Measurements from ENCODE around the gene MRGPRD. TPM values are rescaled to one million over a fixed set of nuclear protein-coding genes. Genes with fewer than 3 reads are reported as not detected.

Gene MRGPRD
- total and polyA plus RNA-seq, 4 experiments from 2014 or later, result 0.48 TPM; not detected in 3

DNA sequence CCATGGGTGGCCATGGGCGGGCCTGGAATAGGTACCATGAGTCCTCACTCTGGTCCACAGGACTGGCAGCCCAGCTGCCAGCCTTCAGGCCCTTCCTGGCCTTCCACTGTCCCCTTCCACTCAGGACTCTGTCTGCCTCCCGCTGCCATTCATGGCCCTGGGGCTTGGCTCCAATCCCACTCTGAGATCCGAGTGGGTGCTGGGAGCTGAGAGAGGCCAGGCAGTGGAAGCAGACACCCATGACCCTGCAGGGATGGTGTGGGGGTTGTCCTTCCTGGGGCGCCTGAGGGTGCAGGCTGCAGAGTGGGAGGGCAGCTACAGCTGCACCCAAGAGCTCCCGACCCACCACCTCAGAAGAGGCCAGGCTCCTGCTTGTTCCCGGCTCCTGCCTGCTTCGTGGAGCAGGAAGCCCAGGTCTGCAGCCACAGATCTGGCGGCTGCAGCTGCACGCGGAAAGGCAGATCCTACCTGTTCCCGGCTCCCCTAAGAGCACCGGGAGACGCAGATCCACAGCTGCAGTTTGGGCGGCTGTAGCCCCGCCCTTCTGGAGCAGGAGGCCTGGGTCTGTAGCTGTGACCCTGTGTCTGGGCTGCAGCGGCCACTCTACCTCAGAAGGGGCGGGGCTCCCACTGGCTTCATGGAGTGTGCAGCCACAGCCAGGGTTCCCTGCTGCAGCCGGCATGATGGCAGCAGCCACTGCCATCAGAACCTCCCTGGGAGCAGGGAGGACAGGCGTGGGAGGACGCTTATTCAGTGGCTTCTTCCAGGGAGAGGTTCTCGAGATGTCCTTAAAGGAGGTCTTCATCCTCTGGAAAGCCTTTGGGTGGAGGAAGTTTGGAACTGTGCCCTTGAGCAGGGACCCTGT lies 49.6 kb downstream of the MRGPRD start:
- Mint-ChIP-seq H3K9me3 (peaks cover 0 to 12% (median 4%) of the 10 kb centered on the region in 8 donors), H3K27ac (peak overlapping the region in 1 of 7 donors; percentile 47), H3K4me3 (no peak overlapping the region), H3K4me1 (no peaks in the 10 kb centered on the region), H3K36me3 (peaks cover 41 to 64% of the 10 kb centered on the region in 2 donors), H3K27me3 (no peaks in the 10 kb centered on the region)
- CTCF ChIA-PET (ENCODE audit: partially characterized antibody), result no interaction called here
- Histone ChIP-seq H3K27ac (ENCODE audit: low read depth, low read length) (no peak overlapping the region), H3K4me1 (ENCODE audit: insufficient read depth, low read length) (no peaks in the 10 kb centered on the region), H3K27me3 (ENCODE audit: insufficient read depth, low read length) (no peaks in the 10 kb centered on the region), H3K4me3 (ENCODE audit: low read length in 2 of 2) (no peak overlapping the region), H3K36me3 (ENCODE audit: insufficient read depth, low read length) (peaks cover 32% of the 10 kb centered on the region), H3K9me3 (ENCODE audit: control insufficient read depth in 1 of 2, low read length in 2 of 2) (no peaks in the 10 kb centered on the region)
- DNase-seq, result no peak
- POLR2A ChIA-PET (ENCODE audit: partially characterized antibody), result no interaction called here
- intact Hi-C loops (cut with micrococcal nuclease), result no loop called here

Other genes starting within 250 kb of the MRGPRD start
- 1 to 10 TPM; 5.7 to 5.8 TPM for gene TESMIN, start 229.5 kb downstream of the MRGPRD start, total RNA-seq
- 1 to 10 TPM; 2.6 to 3.4 TPM for gene TESMIN, start 229.5 kb downstream of the MRGPRD start, polyA plus RNA-seq
- 10 to 100 TPM; 29.3 to 35.5 TPM for gene CPT1A, start 139.1 kb downstream of the MRGPRD start, total RNA-seq
- 1 to 10 TPM; 7.5 to 7.7 TPM for gene CPT1A, start 139.1 kb downstream of the MRGPRD start, polyA plus RNA-seq
- 10 to 100 TPM; 36.2 to 37.3 TPM for gene MRPL21, start 77.2 kb downstream of the MRGPRD start, total RNA-seq
- 100 to 1,000 TPM; 105 to 151 TPM for gene MRPL21, start 77.2 kb downstream of the MRGPRD start, polyA plus RNA-seq
- 10 to 100 TPM; 36.8 to 37.6 TPM for gene IGHMBP2, start 77.1 kb downstream of the MRGPRD start, total RNA-seq
- 1 to 10 TPM; 3.8 to 8.7 TPM for gene IGHMBP2, start 77.1 kb downstream of the MRGPRD start, polyA plus RNA-seq
- not detected for gene MRGPRF, start 32.3 kb upstream of the MRGPRD start, total RNA-seq
- gene MRGPRF, start 32.3 kb upstream of the MRGPRD start, polyA plus RNA-seq, result not detected
- gene TPCN2, start 67.9 kb upstream of the MRGPRD start, total RNA-seq, result 10 to 100 TPM; 22.4 to 23.0 TPM
- 1 to 10 TPM; 6.6 to 7.2 TPM for gene TPCN2, start 67.9 kb upstream of the MRGPRD start, polyA plus RNA-seq
- gene SMIM38, start 174.9 kb upstream of the MRGPRD start, total RNA-seq, result under 1 TPM; 0.50 to 0.70 TPM
- not detected for gene SMIM38, start 174.9 kb upstream of the MRGPRD start, polyA plus RNA-seq

All from CD4-positive, alpha-beta memory T cell (primary cell).